Panc1 (cell line): ENCODE measurements around the gene MAP3K13. TPM values are rescaled to one million over a fixed set of nuclear protein-coding genes. Genes with fewer than 3 reads are reported as not detected.

ENCODE experiments used
- ATAC-seq: fragments of 200-7000 bp; cut with Tn5 transposase; 2 replicates; pipeline ENCODE4 v1.9.1; 2020; ENCODE audit warnings: mild to moderate bottlenecking, moderate library complexity
- BruUV-seq: library from RNA; stranded (reverse); fragments of 400-500 nt; replicated peaks from 2 replicates; lab custom pipeline; 2021; lab: Mats Ljungman, UMichigan
- CTCF ChIA-PET: fragments of 300-600 bp; sonication (Branson Sonifier 250); formaldehyde crosslinking; loops from one replicate; lab custom pipeline; 2022; ENCODE audit warnings: antibody characterized with exemption; lab: Charles Lee
- POLR2A ChIA-PET: fragments of 300-600 bp; sonication (Branson Sonifier 250); formaldehyde crosslinking; loops from one replicate; lab custom pipeline; 2022; ENCODE audit warnings: antibody characterized with exemption; lab: Charles Lee
- DNase-seq: peaks from one replicate; pipeline ENCODE4 v3.0.0-alpha.2; 2010; ENCODE audit warnings: low read depth, low spot score
- H3K27ac ChIP-seq: 2 replicates; pipeline ENCODE4 v1.5.1; 2011; ENCODE audit warnings: mild to moderate bottlenecking, low read length, inconsistent platforms
- H3K27me3 ChIP-seq: fragments of 200-500 bp; sonication (Bioruptor generic); 2 replicates; pipeline ENCODE4 v1.6.0; 2014; ENCODE audit warnings: low read length, inconsistent platforms; ENCODE audit not compliant: control insufficient read depth, insufficient read depth
- H3K36me3 ChIP-seq: fragments of 200-500 bp; sonication (Bioruptor generic); 2 replicates; pipeline ENCODE4 v1.5.1; 2014; ENCODE audit warnings: inconsistent platforms, mild to moderate bottlenecking, low read length, moderate library complexity; ENCODE audit not compliant: control insufficient read depth, insufficient read depth
- H3K4me1 ChIP-seq: 2 replicates; pipeline ENCODE4 v1.5.1; 2011; ENCODE audit warnings: inconsistent platforms, mild to moderate bottlenecking, low read length, moderate library complexity; ENCODE audit not compliant: control insufficient read depth, insufficient read depth
- H3K4me3 ChIP-seq, 2 experiments: 2 replicates each; pipeline ENCODE4 v1.5.1; 2011 to 2012; ENCODE audit warnings: low read depth in 2 of 2, low read length in 2 of 2, mild to moderate bottlenecking in 2 of 2, inconsistent platforms in 1 of 2, moderate library complexity in 1 of 2
- H3K9me3 ChIP-seq: fragments of 200-500 bp; sonication (Bioruptor generic); 2 replicates; pipeline ENCODE4 v1.5.1; 2014; ENCODE audit warnings: low read depth, mild to moderate bottlenecking, inconsistent platforms, low read length, moderate library complexity; ENCODE audit not compliant: control insufficient read depth, insufficient read depth
- POLR2AphosphoS5 ChIP-seq: IDR thresholded peaks from 2 replicates; pipeline ENCODE4 v1.6.1; 2012; ENCODE audit warnings: mild to moderate bottlenecking, low read depth, low read length, moderate library complexity
- SIN3A ChIP-seq: IDR thresholded peaks from 2 replicates; pipeline ENCODE4 v1.6.1; 2012; ENCODE audit warnings: low read depth, mild to moderate bottlenecking, low read length, moderate library complexity, borderline replicate concordance; ENCODE audit not compliant: insufficient read depth
- TCF7L2 ChIP-seq: IDR thresholded peaks from 2 replicates; pipeline ENCODE4 v1.6.1; 2011; ENCODE audit warnings: mild to moderate bottlenecking, low read depth, low read length, inconsistent platforms
- in situ Hi-C: cut with HindIII; loops from 2 replicates; pipeline ENCODE4 v1.10.0; 2016; ENCODE audit warnings: low sequenced_read_pairs, low pct_unique_long_range_greater_than_20kb
- intact Hi-C: fragments of 100-400 bp; cut with micrococcal nuclease; formaldehyde crosslinking; loops from one replicate; pipeline ENCODE4 v1.10.0; 2022; ENCODE audit not compliant: unreplicated experiment
- total RNA-seq: library from RNA; stranded (reverse); gene quantifications from one replicate; pipeline ENCODE4 v1.2.1, GENCODE V29; 2021; ENCODE audit not compliant: unreplicated experiment
- TF ChIP-seq, protein P1 (sequence below), 2 experiments: IDR thresholded peaks; 2 replicates each; pipeline ENCODE4 v1.6.1; 2011 to 2012; ENCODE audit warnings: low read depth in 2 of 2, control low read depth in 1 of 2, low read length in 1 of 2, mild to moderate bottlenecking in 1 of 2, moderate library complexity in 1 of 2; ENCODE audit not compliant: insufficient read depth in 1 of 2
- TF ChIP-seq, protein P2 (sequence below): fragments of 450-650 bp; IDR thresholded peaks from 2 replicates; pipeline ENCODE4 v1.5.1; 2017; ENCODE audit warnings: mild to moderate bottlenecking

MAP3K13 gene
- total RNA-seq, 1 experiment from 2014 or later: 26.6 TPM

DNA sequence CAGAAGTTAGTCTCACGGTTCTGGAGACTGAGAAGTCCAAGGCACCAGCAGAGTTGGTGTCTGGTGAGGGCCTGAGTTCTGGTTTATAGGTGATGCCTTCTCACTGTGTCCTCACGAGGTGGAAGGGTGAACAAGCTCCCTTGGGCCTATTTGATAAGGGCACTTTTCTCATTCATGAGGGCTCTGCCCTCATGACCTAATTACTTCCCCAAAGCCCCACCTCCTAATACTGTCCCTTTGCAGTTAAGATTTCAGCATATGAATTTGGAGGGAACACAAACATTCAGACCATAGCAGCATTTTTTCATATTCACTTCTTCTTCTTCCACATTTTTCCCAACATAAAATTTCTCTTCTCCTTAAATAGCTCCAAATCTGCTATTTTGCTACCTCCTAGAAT, 94.4 kb downstream of the MAP3K13 start:
- in situ Hi-C loops (no loop called here), intact Hi-C loops (no loop called here)
- no TSS peak for BruUV-seq
- POLR2A ChIA-PET: no interaction called here
- H3K4me1 ChIP-seq: no peaks in the 10 kb centered on the region
- H3K4me3 ChIP-seq: no peak overlapping the region
- CTCF ChIA-PET: no interaction called here
- H3K9me3 ChIP-seq: no peaks in the 10 kb centered on the region
- TF ChIP-seq, protein P1, sequence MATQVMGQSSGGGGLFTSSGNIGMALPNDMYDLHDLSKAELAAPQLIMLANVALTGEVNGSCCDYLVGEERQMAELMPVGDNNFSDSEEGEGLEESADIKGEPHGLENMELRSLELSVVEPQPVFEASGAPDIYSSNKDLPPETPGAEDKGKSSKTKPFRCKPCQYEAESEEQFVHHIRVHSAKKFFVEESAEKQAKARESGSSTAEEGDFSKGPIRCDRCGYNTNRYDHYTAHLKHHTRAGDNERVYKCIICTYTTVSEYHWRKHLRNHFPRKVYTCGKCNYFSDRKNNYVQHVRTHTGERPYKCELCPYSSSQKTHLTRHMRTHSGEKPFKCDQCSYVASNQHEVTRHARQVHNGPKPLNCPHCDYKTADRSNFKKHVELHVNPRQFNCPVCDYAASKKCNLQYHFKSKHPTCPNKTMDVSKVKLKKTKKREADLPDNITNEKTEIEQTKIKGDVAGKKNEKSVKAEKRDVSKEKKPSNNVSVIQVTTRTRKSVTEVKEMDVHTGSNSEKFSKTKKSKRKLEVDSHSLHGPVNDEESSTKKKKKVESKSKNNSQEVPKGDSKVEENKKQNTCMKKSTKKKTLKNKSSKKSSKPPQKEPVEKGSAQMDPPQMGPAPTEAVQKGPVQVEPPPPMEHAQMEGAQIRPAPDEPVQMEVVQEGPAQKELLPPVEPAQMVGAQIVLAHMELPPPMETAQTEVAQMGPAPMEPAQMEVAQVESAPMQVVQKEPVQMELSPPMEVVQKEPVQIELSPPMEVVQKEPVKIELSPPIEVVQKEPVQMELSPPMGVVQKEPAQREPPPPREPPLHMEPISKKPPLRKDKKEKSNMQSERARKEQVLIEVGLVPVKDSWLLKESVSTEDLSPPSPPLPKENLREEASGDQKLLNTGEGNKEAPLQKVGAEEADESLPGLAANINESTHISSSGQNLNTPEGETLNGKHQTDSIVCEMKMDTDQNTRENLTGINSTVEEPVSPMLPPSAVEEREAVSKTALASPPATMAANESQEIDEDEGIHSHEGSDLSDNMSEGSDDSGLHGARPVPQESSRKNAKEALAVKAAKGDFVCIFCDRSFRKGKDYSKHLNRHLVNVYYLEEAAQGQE (IDR thresholded peaks at IDR 0.05; ENCODE audit: insufficient read depth in 1 of 2, low read depth in 2 of 2, low read length in 1 of 2): no peak
- no peak for TF ChIP-seq POLR2AphosphoS5
- TF ChIP-seq SIN3A: no peak
- TF ChIP-seq, protein P2, sequence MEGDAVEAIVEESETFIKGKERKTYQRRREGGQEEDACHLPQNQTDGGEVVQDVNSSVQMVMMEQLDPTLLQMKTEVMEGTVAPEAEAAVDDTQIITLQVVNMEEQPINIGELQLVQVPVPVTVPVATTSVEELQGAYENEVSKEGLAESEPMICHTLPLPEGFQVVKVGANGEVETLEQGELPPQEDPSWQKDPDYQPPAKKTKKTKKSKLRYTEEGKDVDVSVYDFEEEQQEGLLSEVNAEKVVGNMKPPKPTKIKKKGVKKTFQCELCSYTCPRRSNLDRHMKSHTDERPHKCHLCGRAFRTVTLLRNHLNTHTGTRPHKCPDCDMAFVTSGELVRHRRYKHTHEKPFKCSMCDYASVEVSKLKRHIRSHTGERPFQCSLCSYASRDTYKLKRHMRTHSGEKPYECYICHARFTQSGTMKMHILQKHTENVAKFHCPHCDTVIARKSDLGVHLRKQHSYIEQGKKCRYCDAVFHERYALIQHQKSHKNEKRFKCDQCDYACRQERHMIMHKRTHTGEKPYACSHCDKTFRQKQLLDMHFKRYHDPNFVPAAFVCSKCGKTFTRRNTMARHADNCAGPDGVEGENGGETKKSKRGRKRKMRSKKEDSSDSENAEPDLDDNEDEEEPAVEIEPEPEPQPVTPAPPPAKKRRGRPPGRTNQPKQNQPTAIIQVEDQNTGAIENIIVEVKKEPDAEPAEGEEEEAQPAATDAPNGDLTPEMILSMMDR: no peak
- TF ChIP-seq TCF7L2: no peak
- H3K36me3 ChIP-seq: no peaks in the 10 kb centered on the region
- no peaks in the 10 kb centered on the region for H3K27me3 ChIP-seq
- no peak for ATAC-seq
- no peak for DNase-seq
- H3K27ac ChIP-seq: no peak overlapping the region

DNA sequence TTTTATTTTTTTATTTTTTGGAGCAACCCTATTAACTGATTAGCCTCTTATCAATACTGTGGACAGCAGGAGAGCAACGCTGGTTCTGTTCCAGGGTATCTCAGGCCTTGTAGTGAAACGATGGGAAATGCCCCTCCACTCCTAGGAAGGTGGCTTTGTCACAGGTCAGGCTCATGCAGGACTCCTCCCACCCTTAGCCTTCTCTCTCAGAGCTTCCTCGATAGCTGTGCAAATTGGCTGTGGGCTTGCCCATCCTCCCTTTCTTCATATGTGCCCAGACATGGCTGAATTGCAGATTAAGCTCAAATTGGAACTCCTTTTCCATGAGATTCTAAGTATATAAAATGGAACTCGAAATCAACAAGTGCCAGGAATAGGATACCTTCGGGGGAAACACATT, 97.4 kb downstream of the MAP3K13 start:
- intact Hi-C loops (loop anchor here (5.0 to 10.0 kb wide), 2 partner anchors 94 to 117 kb away; partner anchors contain the start of gene LIPH), in situ Hi-C loops (no loop called here)
- H3K27ac ChIP-seq: no peak overlapping the region
- no peaks in the 10 kb centered on the region for H3K36me3 ChIP-seq
- no peaks in the 10 kb centered on the region for H3K4me1 ChIP-seq
- DNase-seq: no peak
- no TSS peak for BruUV-seq
- CTCF ChIA-PET: interaction anchor here (1.0 to 1.5 kb wide), 5 partner anchors 15 to 126 kb away, joined by 3 to 13 read pairs (median 6); partner anchors contain the start of gene SENP2
- no peaks in the 10 kb centered on the region for H3K9me3 ChIP-seq
- TF ChIP-seq, protein P2: no peak
- TF ChIP-seq TCF7L2 (no peak), SIN3A (no peak), POLR2AphosphoS5 (no peak)
- TF ChIP-seq, protein P1 (IDR thresholded peaks at IDR 0.05; ENCODE audit: insufficient read depth in 1 of 2, low read depth in 2 of 2, low read length in 1 of 2): no peak
- POLR2A ChIA-PET: interaction anchor here (0.6 kb wide), 1 partner anchor 100 kb away, joined by 10 read pairs; no protein-coding TSS in a partner anchor
- H3K27me3 ChIP-seq: no peaks in the 10 kb centered on the region
- ATAC-seq: peak; percentile 37; the same call in 1 of the 2 replicates
- H3K4me3 ChIP-seq: no peak overlapping the region
